Measurements from ENCODE around the gene OR10A4.

- TF ChIP-seq CTCF (IDR thresholded peaks at IDR 0.05), result no peak
- no peak for TF ChIP-seq POLR2AphosphoS5 (IDR thresholded peaks at IDR 0.05)
- TF ChIP-seq POLR2A (IDR thresholded peaks at IDR 0.05), result no peak
Observed at GRCh38 chr11:6844356-6844755, 32.1 kb upstream of the OR10A4 start.
